SIG-M5 treated with dmso at 0.1 percent for 504 hours (cell line): ENCODE measurements around the gene SSH3.

Experiments used
- DNase-seq: peaks from one replicate; lab custom pipeline; 2025; ENCODE audit not compliant: unreplicated experiment; lab: John Stamatoyannopoulos, UW

SSH3 gene

DNA sequence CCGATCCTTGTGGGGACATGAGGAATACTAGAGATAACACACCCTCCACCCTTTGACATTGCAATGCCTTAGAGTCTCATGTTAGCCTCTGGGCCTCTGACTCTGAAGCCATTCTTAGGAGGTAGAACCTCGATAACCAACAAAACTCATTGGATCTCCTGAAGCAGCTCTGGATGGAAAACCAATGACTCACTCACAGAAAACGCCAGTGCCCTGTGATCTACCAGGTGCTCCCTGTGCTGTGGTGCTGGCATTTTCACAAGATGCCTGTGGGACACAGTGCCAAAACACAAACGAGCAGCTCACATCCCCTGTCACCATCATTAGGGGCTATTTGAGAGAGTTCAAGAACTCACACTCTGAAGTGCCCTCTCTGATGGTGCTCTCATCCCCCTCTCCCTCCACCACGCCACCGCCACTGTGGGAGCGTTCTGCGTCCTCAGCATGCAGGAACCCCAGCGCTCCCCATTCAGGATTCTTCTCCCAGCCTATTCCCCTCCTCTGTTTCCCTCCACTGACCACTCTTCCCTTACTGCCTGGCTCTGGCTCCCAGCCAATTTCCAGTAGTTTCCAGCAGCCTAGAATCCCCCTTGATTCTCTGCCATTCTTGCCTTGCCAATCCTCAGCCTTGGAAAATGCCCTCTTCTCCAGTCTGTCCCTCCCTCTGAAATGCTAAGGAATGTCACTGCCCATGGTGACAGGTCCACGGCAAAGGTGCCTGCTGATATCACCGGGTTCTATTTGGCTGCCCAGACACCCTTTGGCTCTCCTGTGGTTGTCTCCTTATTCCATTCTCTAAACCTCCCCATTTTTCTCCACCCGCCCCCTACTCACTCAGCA, 54.7 kb downstream of the SSH3 start:
- DNase-seq = no peak
